HG03354 (cell line): ENCODE results near the gene SCN4A.

ENCODE experiments used
- ATAC-seq: cut with Tn5 transposase; IDR thresholded peaks from one replicate; pipeline ENCODE4 v1.9.1; 2021; ENCODE audit warnings: mild to moderate bottlenecking; ENCODE audit not compliant: unreplicated experiment, poor library complexity, severe bottlenecking

SCN4A gene

GRCh38 chr17:64002658-64003525 is 30.2 kb upstream of the SCN4A start:
- ATAC-seq: no peak

- ATAC-seq: no peak
Measured at GRCh38 chr17:64001763-64002529, 29.2 kb upstream of the SCN4A start.

- ATAC-seq: no peak
Measured at GRCh38 chr17:64001091-64001579, 28.4 kb upstream of the SCN4A start.

- ATAC-seq: no peak
Measured at GRCh38 chr17:63999680-64000531, 27.2 kb upstream of the SCN4A start.

- ATAC-seq: no peak
Measured at GRCh38 chr17:63998721-63999679, 26.3 kb upstream of the SCN4A start.

- peak; percentile 71 for ATAC-seq
Measured at GRCh38 chr17:63998050-63998720, 25.5 kb upstream of the SCN4A start, which contains the start of gene PRR29. TSS of gene PRR29 (plus strand) at chr17:63998351. CDS start at chr17:63998365, 14 bp downstream.

- no peak for ATAC-seq
Measured at GRCh38 chr17:63997341-63998048, 24.8 kb upstream of the SCN4A start.

- no peak for ATAC-seq
Measured at GRCh38 chr17:63996430-63997182, 23.9 kb upstream of the SCN4A start.

- ATAC-seq: no peak
Measured at GRCh38 chr17:63995626-63996025, 22.9 kb upstream of the SCN4A start.

GRCh38 chr17:63993368-63993985 is 20.8 kb upstream of the SCN4A start:
- no peak for ATAC-seq

- no peak for ATAC-seq
Measured at GRCh38 chr17:63991611-63992010, 18.9 kb upstream of the SCN4A start.

GRCh38 chr17:63989622-63990345 is 17.1 kb upstream of the SCN4A start:
- ATAC-seq: no peak

GRCh38 chr17:63988741-63989621 is 16.3 kb upstream of the SCN4A start:
- ATAC-seq: no peak

GRCh38 chr17:63988127-63988478 is 15.4 kb upstream of the SCN4A start:
- no peak for ATAC-seq
